PFSK-1 (cell line): Measurements from ENCODE around the gene RNU1-2.

Experiments
- POLR2AphosphoS5 ChIP-seq: IDR thresholded peaks from 2 replicates; pipeline ENCODE4 v1.6.1; 2012; ENCODE audit warnings: low read depth, mild to moderate bottlenecking, control low read depth, low read length, moderate library complexity
- SIN3A ChIP-seq: IDR thresholded peaks from 2 replicates; pipeline ENCODE4 v1.6.1; 2012; ENCODE audit warnings: mild to moderate bottlenecking, low read length, moderate library complexity, borderline replicate concordance; ENCODE audit not compliant: insufficient read depth
- TAF1 ChIP-seq: IDR thresholded peaks from 2 replicates; pipeline ENCODE4 v1.6.1; 2012; ENCODE audit warnings: low read length, control low read depth, borderline replicate concordance; ENCODE audit not compliant: insufficient read depth
- TF ChIP-seq, protein P1 (sequence below), 2 experiments: IDR thresholded peaks; 2 replicates each; pipeline versions ENCODE4 v1.6.1 to v1.8.0; 2011 to 2012; ENCODE audit warnings: low read depth in 2 of 2, low read length in 2 of 2, control low read depth in 1 of 2, inconsistent platforms in 1 of 2, mild to moderate bottlenecking in 1 of 2, moderate library complexity in 1 of 2; ENCODE audit not compliant: insufficient read depth in 1 of 2

DNA sequence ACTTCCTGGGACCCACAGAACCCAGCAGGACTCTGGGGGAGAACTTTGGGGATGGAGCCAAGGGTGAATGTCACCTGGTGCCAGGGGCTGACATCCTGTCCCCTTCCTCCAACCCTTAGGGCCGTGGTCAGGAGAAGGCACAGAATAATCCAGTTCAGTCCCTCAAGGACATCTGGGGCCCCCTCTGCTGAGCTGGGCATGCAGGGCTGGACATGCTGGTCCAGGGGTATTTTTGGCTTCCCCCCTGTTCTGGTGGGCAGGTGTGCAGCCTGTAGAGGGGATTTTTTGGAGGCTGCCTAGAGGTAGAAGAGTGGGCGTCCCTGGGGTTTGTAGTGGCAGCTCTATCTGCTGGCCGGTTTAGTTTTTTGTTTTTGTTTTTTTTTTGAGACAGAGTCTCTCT lies 22.6 kb downstream of the RNU1-2 start:
- no peak for TF ChIP-seq TAF1
- no peak for TF ChIP-seq POLR2AphosphoS5
- TF ChIP-seq, protein P1, sequence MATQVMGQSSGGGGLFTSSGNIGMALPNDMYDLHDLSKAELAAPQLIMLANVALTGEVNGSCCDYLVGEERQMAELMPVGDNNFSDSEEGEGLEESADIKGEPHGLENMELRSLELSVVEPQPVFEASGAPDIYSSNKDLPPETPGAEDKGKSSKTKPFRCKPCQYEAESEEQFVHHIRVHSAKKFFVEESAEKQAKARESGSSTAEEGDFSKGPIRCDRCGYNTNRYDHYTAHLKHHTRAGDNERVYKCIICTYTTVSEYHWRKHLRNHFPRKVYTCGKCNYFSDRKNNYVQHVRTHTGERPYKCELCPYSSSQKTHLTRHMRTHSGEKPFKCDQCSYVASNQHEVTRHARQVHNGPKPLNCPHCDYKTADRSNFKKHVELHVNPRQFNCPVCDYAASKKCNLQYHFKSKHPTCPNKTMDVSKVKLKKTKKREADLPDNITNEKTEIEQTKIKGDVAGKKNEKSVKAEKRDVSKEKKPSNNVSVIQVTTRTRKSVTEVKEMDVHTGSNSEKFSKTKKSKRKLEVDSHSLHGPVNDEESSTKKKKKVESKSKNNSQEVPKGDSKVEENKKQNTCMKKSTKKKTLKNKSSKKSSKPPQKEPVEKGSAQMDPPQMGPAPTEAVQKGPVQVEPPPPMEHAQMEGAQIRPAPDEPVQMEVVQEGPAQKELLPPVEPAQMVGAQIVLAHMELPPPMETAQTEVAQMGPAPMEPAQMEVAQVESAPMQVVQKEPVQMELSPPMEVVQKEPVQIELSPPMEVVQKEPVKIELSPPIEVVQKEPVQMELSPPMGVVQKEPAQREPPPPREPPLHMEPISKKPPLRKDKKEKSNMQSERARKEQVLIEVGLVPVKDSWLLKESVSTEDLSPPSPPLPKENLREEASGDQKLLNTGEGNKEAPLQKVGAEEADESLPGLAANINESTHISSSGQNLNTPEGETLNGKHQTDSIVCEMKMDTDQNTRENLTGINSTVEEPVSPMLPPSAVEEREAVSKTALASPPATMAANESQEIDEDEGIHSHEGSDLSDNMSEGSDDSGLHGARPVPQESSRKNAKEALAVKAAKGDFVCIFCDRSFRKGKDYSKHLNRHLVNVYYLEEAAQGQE (IDR thresholded peaks at IDR 0.05; ENCODE audit: insufficient read depth in 1 of 2, low read depth in 2 of 2, low read length in 2 of 2): no peak
- TF ChIP-seq SIN3A: no peak
